Trophoblast cell (in vitro differentiated cells and primary cell): Measurements from ENCODE around the gene CFAP100.

Source experiments
- DNase-seq, 2 donors: peaks; one replicate each; pipeline ENCODE4 v3.0.0-alpha.2; 2016
- H2AFZ ChIP-seq: 2 replicates; pipeline ENCODE4 v1.6.1; 2013; ENCODE audit warnings: low read length, moderate library complexity, mild to moderate bottlenecking; ENCODE audit not compliant: insufficient read depth, poor library complexity
- H2AK5ac ChIP-seq: 2 replicates; pipeline ENCODE4 v1.6.1; 2013; ENCODE audit warnings: mild to moderate bottlenecking, low read length
- H2BK120ac ChIP-seq: 2 replicates; pipeline ENCODE4 v1.6.1; 2013; ENCODE audit warnings: low read length, mild to moderate bottlenecking, moderate library complexity; ENCODE audit not compliant: insufficient read depth, poor library complexity
- H2BK12ac ChIP-seq: 2 replicates; pipeline ENCODE4 v1.6.1; 2013; ENCODE audit warnings: mild to moderate bottlenecking, low read length, moderate library complexity
- H2BK5ac ChIP-seq: 2 replicates; pipeline ENCODE4 v1.6.1; 2013; ENCODE audit warnings: low read length, low read depth, moderate library complexity, mild to moderate bottlenecking; ENCODE audit not compliant: poor library complexity
- H3K14ac ChIP-seq: 2 replicates; pipeline ENCODE4 v1.6.1; 2013; ENCODE audit warnings: mild to moderate bottlenecking, low read length
- H3K18ac ChIP-seq: 2 replicates; pipeline ENCODE4 v1.6.1; 2013; ENCODE audit warnings: mild to moderate bottlenecking, low read length
- H3K23ac ChIP-seq: 2 replicates; pipeline ENCODE4 v1.6.1; 2013; ENCODE audit warnings: low read length
- H3K27ac ChIP-seq: 2 replicates; pipeline ENCODE4 v1.5.1; 2013; ENCODE audit warnings: low read depth, mild to moderate bottlenecking, inconsistent platforms, low read length, moderate library complexity
- H3K27me3 ChIP-seq: 2 replicates; pipeline ENCODE4 v1.6.1; 2013; ENCODE audit warnings: inconsistent platforms, mild to moderate bottlenecking, low read length, moderate library complexity; ENCODE audit not compliant: insufficient read depth
- H3K36me3 ChIP-seq, 2 experiments: 1 replicate in 1 of 2; 2 replicates in 1 of 2; pipeline ENCODE4 v1.6.1; 2013; ENCODE audit warnings: low read length in 2 of 2, mild to moderate bottlenecking in 2 of 2, moderate library complexity in 1 of 2; ENCODE audit not compliant: insufficient read depth in 2 of 2, control insufficient read depth in 1 of 2
- H3K4ac ChIP-seq: 2 replicates; pipeline ENCODE4 v1.6.1; 2013; ENCODE audit warnings: low read depth, mild to moderate bottlenecking, low read length, moderate library complexity
- H3K4me1 ChIP-seq, 2 experiments: 1 replicate in 1 of 2; 2 replicates in 1 of 2; pipeline ENCODE4 v1.6.1; 2013; ENCODE audit warnings: low read length in 2 of 2, mild to moderate bottlenecking in 2 of 2, moderate library complexity in 1 of 2; ENCODE audit not compliant: insufficient read depth in 2 of 2, control insufficient read depth in 1 of 2
- H3K4me2 ChIP-seq: 2 replicates; pipeline ENCODE4 v1.6.1; 2013; ENCODE audit warnings: inconsistent platforms, mild to moderate bottlenecking, low read length, moderate library complexity
- H3K4me3 ChIP-seq: 2 replicates; pipeline ENCODE4 v1.5.1; 2013; ENCODE audit warnings: mild to moderate bottlenecking, low read depth, low read length, inconsistent platforms
- H3K79me1 ChIP-seq: one replicate; pipeline ENCODE4 v1.6.1; 2013; ENCODE audit warnings: low read length
- H3K79me2 ChIP-seq: 2 replicates; pipeline ENCODE4 v1.6.1; 2013; ENCODE audit warnings: low read length, mild to moderate bottlenecking; ENCODE audit not compliant: control insufficient read depth, insufficient read depth, poor library complexity
- H3K9ac ChIP-seq: 2 replicates; pipeline ENCODE4 v1.6.1; 2013; ENCODE audit warnings: mild to moderate bottlenecking, low read length
- H3K9me3 ChIP-seq: 2 replicates; pipeline ENCODE4 v1.6.1; 2013; ENCODE audit warnings: low read depth, mild to moderate bottlenecking, control low read depth, inconsistent platforms, low read length; ENCODE audit not compliant: insufficient read depth
- H4K12ac ChIP-seq: 2 replicates; pipeline ENCODE4 v1.6.1; 2013; ENCODE audit warnings: low read depth, mild to moderate bottlenecking, low read length, moderate library complexity
- H4K8ac ChIP-seq: 2 replicates; pipeline ENCODE4 v1.6.1; 2013; ENCODE audit warnings: low read depth, mild to moderate bottlenecking, low read length, moderate library complexity
- H4K91ac ChIP-seq: one replicate; pipeline ENCODE4 v1.6.1; 2013; ENCODE audit warnings: low read depth, mild to moderate bottlenecking, low read length, moderate library complexity
- WGBS: extraction: QIAGEN DNeasy Blood & Tissue Kit; methylation state at CpG from one replicate; pipeline ENCODE4 v1.1.7; 2013; ENCODE audit warnings: missing lambda C conversion rate; ENCODE audit not compliant: insufficient read length, insufficient coverage; ENCODE audit errors: extremely low coverage; 5-methylcytosine and 5-hydroxymethylcytosine counted together

Gene CFAP100

DNA sequence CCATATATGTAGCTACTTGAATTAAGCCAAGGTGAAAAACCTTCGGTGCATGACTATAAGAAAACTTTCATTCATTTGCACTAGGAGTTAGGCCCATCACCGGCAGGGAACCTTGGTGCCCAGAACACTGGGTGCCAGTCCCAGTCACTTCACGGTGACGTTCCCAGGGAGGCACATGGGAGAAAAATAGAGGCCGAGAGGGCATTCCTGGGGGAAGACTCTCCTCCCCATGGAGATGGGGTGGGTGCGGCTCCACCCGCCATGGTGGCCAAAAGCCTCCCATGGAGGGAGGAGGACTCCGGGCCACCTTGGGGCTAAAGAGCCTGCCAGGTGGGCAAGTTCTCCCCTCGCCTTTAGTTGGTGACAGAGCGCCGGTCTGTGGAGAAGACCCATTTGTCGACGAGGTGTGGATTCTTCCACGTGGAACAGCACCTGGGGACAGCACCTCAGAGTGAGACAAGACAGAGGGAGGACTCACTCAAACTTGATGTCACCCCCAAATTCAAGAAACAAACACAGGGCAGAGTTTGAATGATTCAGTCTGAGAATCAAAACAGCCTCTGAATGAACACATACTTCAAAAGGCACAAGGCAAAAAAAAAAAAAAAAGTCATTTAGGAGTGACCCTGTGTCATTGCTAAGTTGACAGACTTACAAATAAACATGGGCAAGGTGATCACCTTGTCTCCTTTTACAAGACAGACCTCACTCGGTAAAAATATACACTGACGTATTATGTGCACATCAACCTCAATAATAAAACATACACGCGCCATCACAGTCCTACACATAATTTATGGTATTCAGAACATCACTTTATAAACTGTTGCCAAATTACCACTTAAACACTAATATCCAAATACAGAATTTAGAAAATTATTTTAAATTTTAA is 42.4 kb downstream of the CFAP100 start:
- no peak overlapping the region for H2AFZ ChIP-seq
- no peak overlapping the region for H2BK120ac ChIP-seq
- no peak overlapping the region for H3K4ac ChIP-seq
- no CpG with 5 or more reads among the region's 18 CpGs for WGBS
- H3K36me3 ChIP-seq = peaks cover 8 to 11% of the 10 kb centered on the region in 2 experiments
- no peak overlapping the region for H4K12ac ChIP-seq
- H3K27ac ChIP-seq = no peak overlapping the region
- H3K27me3 ChIP-seq = no peaks in the 10 kb centered on the region
- H3K4me3 ChIP-seq = no peak overlapping the region
- H2BK12ac ChIP-seq = no peak overlapping the region
- H3K23ac ChIP-seq = no peak overlapping the region
- no peak overlapping the region for H3K14ac ChIP-seq
- H4K91ac ChIP-seq = no peak overlapping the region
- H3K4me1 ChIP-seq = no peaks in the 10 kb centered on the region
- no peaks in the 10 kb centered on the region for H3K79me2 ChIP-seq
- no peak overlapping the region for H4K8ac ChIP-seq
- no peak overlapping the region for H3K4me2 ChIP-seq
- peaks cover 2% of the 10 kb centered on the region for H3K9me3 ChIP-seq
- no peak for DNase-seq
- H2BK5ac ChIP-seq = no peak overlapping the region
- H3K79me1 ChIP-seq = no peaks in the 10 kb centered on the region
- no peak overlapping the region for H3K18ac ChIP-seq
- H3K9ac ChIP-seq = no peak overlapping the region
- H2AK5ac ChIP-seq = no peak overlapping the region

DNA sequence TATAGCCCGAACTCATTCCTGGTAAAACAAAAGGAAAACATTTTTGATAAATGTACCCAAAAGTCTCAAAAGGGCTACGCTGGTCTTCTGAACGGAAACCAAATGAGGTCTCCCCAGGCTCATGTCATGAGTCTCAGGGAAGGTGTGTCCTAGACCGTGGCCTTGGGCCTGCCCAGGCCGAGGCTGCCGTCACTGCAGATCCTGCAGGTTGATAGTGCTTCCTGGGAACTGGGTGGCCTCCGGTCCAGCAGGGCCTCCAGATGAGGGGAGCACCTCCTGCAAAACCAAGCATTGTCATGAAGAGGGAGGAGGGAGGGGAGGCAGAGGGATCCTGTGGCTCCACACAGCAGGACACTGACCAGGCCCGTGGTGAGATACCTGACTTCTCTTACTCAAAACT is 43.5 kb downstream of the CFAP100 start:
- Histone ChIP-seq H4K91ac (no peak overlapping the region), H3K4ac (no peak overlapping the region), H3K9ac (no peak overlapping the region), H2BK120ac (no peak overlapping the region), H3K79me1 (no peaks in the 10 kb centered on the region), H3K27ac (no peak overlapping the region), H3K36me3 (peaks cover 8 to 11% of the 10 kb centered on the region in 2 experiments), H3K23ac (no peak overlapping the region), H3K4me3 (no peak overlapping the region), H3K18ac (no peak overlapping the region), H2BK5ac (no peak overlapping the region), H2BK12ac (no peak overlapping the region), H3K4me1 (no peaks in the 10 kb centered on the region), H3K79me2 (no peaks in the 10 kb centered on the region), H2AK5ac (no peak overlapping the region), H4K12ac (no peak overlapping the region), H4K8ac (no peak overlapping the region), H3K14ac (no peak overlapping the region), H3K4me2 (no peak overlapping the region), H2AFZ (no peak overlapping the region), H3K27me3 (no peaks in the 10 kb centered on the region), H3K9me3 (peaks cover 2% of the 10 kb centered on the region)
- WGBS = no CpG with 5 or more reads among the region's 8 CpGs
- no peak for DNase-seq

DNA sequence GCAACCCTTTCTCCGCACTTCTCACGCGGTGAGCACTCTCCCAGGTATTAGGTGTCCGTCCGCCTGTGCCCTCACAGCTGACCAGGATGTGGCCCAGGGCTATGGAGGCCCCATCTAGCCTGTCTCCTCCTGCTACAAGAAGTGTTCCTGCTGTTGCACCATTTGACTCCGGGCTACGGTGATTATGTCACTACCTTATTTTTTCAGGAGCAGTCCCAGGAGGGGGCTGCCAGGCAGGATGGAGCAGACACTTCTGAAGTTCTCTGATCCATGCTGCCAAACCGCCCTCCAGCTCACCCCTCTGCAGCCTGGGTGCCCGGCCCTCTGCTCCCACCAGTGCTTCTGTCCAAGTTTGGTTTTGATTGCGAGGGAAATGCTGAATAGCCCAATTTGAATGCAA is 44.0 kb downstream of the CFAP100 start:
- Histone ChIP-seq H2AFZ (no peak overlapping the region), H3K9ac (no peak overlapping the region), H3K27ac (no peak overlapping the region), H3K4ac (no peak overlapping the region), H2BK5ac (no peak overlapping the region), H4K91ac (no peak overlapping the region), H2AK5ac (no peak overlapping the region), H2BK12ac (no peak overlapping the region), H3K79me1 (no peaks in the 10 kb centered on the region), H3K4me1 (no peaks in the 10 kb centered on the region), H3K14ac (no peak overlapping the region), H3K4me3 (no peak overlapping the region), H2BK120ac (no peak overlapping the region), H3K79me2 (no peaks in the 10 kb centered on the region), H4K12ac (no peak overlapping the region), H3K23ac (no peak overlapping the region), H3K4me2 (no peak overlapping the region), H3K27me3 (no peaks in the 10 kb centered on the region), H3K9me3 (peaks cover 2% of the 10 kb centered on the region), H3K18ac (no peak overlapping the region), H4K8ac (no peak overlapping the region), H3K36me3 (peaks cover 8 to 11% of the 10 kb centered on the region in 2 experiments)
- WGBS = no CpG with 5 or more reads among the region's 10 CpGs
- DNase-seq = peak; percentile 82 to 93

DNA sequence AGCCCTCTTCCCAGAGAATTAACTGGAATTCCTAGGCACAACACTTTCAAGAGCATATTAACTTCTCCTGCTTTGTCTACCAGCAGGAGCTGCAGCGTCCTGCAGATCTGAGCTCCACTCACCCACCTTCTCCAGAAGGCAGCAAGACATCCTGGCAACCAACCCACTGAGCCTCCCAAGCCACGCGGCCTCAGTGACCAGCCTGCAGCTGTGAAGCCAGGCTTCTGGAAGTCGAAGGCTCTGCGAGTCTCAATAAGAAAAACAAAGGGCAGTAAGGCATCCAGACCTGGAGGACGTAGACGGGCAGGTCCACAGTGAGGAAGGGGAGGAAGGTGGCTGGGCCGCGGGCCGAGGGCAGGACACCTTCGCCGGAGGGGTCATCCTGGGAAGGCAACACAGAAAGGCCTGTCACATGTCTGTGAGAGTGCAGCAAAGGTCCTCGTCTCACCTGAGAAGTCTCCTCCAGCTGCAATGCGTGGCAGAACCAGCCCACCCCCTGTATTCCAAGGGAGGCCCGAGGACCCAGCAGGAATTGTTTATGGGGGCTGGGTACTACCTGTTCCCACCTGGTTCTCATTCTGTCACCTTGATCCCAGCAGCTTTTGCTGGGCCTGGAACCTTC is 44.7 kb downstream of the CFAP100 start:
- Histone ChIP-seq H3K27ac (no peak overlapping the region), H2BK120ac (no peak overlapping the region), H3K14ac (no peak overlapping the region), H2AFZ (no peak overlapping the region), H2AK5ac (no peak overlapping the region), H4K91ac (no peak overlapping the region), H3K4ac (no peak overlapping the region), H3K23ac (no peak overlapping the region), H3K9me3 (peaks cover 2% of the 10 kb centered on the region), H3K79me1 (no peaks in the 10 kb centered on the region), H3K27me3 (no peaks in the 10 kb centered on the region), H3K4me3 (no peak overlapping the region), H3K4me1 (no peaks in the 10 kb centered on the region), H3K9ac (no peak overlapping the region), H3K4me2 (no peak overlapping the region), H3K79me2 (no peaks in the 10 kb centered on the region), H4K8ac (no peak overlapping the region), H2BK5ac (no peak overlapping the region), H3K18ac (no peak overlapping the region), H2BK12ac (no peak overlapping the region), H4K12ac (no peak overlapping the region), H3K36me3 (peaks cover 8 to 11% of the 10 kb centered on the region in 2 experiments)
- no peak for DNase-seq
- no CpG with 5 or more reads among the region's 15 CpGs for WGBS
